Central memory CD8-positive, alpha-beta T cell (primary cell): Measurements from ENCODE around the gene TESMIN.

ENCODE experiments used
- ATAC-seq: fragments of 150-1000 bp; cut with Tn5 transposase; replicated peaks from 2 replicates; pipeline ENCODE4 v1.10.0; 2022; ENCODE audit warnings: mild to moderate bottlenecking, moderate FRiP score, moderate number of reproducible peaks; ENCODE audit not compliant: poor library complexity, severe bottlenecking; ENCODE audit errors: extremely low read depth
- DNase-seq, 2 donors: peaks; one replicate each; pipeline ENCODE4 v3.0.0; 2021; ENCODE audit warnings: low spot score in 2 of 2
- H3K27ac Mint-ChIP-seq: one replicate; pipeline ENCODE4 v1.8.0; 2022; ENCODE audit warnings: low read depth, mild to moderate bottlenecking, moderate library complexity, mixed read lengths
- H3K27me3 Mint-ChIP-seq: one replicate; pipeline ENCODE4 v1.8.0; 2022; ENCODE audit warnings: mixed read lengths
- H3K36me3 Mint-ChIP-seq: one replicate; pipeline ENCODE4 v1.8.0; 2022; ENCODE audit warnings: mild to moderate bottlenecking, moderate library complexity, mixed read lengths; ENCODE audit not compliant: insufficient read depth
- H3K4me1 Mint-ChIP-seq: one replicate; pipeline ENCODE4 v1.8.0; 2022; ENCODE audit warnings: mixed read lengths
- H3K4me3 Mint-ChIP-seq: one replicate; pipeline ENCODE4 v1.8.0; 2022; ENCODE audit warnings: mild to moderate bottlenecking, moderate library complexity, mixed read lengths
- H3K9me3 Mint-ChIP-seq: one replicate; pipeline ENCODE4 v1.8.0; 2022; ENCODE audit warnings: mixed read lengths

TESMIN gene

DNA sequence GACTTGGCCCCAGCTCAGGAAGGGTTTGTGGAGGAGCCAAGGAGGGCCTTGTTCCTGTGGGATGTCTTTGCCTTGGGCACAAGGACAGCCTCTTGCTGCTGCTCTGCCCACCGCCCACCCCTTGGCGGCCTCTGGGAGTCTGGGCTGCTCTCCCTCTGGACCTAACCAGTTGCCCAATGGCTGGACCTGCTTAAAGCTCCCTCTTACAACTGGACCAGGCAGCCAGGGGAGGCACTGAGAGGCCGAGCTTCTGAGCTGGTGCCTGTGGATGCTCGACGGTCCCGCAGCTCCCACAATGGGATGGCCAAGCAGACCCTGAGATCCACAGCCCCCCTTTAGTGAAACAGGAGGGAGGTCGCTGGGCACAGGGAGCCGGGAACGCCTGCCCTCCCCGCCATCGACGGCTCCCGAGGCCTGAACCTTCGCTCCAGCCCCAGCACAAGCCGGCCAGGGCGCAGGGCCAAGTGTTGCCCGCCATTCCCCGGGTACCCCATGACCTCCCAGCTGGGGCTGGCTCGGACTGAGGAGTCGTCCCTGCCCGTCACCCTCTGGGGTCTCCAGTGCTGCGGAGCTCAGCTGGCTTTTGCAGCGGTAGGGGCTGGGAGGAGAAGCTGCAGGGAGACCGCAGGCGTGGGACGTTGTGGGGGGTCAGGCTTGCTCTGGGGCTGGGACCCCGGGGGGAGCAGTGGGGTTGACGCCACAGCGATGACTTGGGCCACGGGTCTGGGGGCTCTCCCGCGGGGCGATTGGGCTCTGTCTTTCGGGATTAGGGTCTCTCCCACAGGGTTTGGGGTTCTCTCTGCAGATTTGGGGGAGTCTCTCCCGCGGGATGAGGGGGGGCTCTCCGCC lies 67.6 kb downstream of the TESMIN start:
- H3K4me3 Mint-ChIP-seq: no peak overlapping the region

GRCh38 chr11:68683121-68683520 lies 68.2 kb downstream of the TESMIN start:
- Mint-ChIP-seq H3K4me3 (no peak overlapping the region), H3K4me1 (peaks cover 4% of the 10 kb centered on the region), H3K9me3 (no peaks in the 10 kb centered on the region), H3K27me3 (peaks cover 51% of the 10 kb centered on the region), H3K36me3 (no peaks in the 10 kb centered on the region), H3K27ac (peak overlapping the region; percentile 30)
- ATAC-seq (no peak), DNase-seq (no peak)

More for the DNA sequence above, 67.6 kb downstream of the TESMIN start:
- no peak overlapping the region for H3K27ac Mint-ChIP-seq
- H3K9me3 Mint-ChIP-seq: no peaks in the 10 kb centered on the region
- peaks cover 4% of the 10 kb centered on the region for H3K4me1 Mint-ChIP-seq
- ATAC-seq: no peak
- peaks cover 55% of the 10 kb centered on the region for H3K27me3 Mint-ChIP-seq
- no peaks in the 10 kb centered on the region for H3K36me3 Mint-ChIP-seq
- DNase-seq: no peak

DNA sequence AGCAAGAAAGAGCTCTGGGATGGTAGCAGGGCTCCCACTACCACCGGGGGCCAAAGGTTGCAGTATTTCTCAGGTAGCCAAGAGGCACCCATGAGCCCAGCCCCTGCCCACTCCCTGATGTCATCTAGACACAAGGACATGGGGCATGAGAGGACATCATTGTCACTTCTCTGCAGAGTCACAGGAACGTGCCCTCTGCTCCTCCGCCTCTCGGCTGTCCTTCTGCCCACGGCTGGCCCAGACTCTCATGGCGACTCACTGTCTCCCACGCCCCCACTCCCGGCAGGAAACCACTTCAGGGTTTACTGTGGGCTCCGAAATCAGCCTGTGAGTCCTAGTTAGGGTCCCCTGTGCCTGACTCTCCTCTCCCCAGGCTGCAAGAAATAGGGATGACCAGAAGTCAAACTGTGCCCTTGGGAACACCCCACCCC lies 68.8 kb downstream of the TESMIN start:
- DNase-seq (no peak), ATAC-seq (no peak)
- peak overlapping the region; percentile 30 for H3K27ac Mint-ChIP-seq
- H3K4me1 Mint-ChIP-seq: peaks cover 4% of the 10 kb centered on the region
- no peaks in the 10 kb centered on the region for H3K36me3 Mint-ChIP-seq
- H3K4me3 Mint-ChIP-seq: no peak overlapping the region
- H3K27me3 Mint-ChIP-seq: peaks cover 45% of the 10 kb centered on the region
- H3K9me3 Mint-ChIP-seq: no peaks in the 10 kb centered on the region

DNA sequence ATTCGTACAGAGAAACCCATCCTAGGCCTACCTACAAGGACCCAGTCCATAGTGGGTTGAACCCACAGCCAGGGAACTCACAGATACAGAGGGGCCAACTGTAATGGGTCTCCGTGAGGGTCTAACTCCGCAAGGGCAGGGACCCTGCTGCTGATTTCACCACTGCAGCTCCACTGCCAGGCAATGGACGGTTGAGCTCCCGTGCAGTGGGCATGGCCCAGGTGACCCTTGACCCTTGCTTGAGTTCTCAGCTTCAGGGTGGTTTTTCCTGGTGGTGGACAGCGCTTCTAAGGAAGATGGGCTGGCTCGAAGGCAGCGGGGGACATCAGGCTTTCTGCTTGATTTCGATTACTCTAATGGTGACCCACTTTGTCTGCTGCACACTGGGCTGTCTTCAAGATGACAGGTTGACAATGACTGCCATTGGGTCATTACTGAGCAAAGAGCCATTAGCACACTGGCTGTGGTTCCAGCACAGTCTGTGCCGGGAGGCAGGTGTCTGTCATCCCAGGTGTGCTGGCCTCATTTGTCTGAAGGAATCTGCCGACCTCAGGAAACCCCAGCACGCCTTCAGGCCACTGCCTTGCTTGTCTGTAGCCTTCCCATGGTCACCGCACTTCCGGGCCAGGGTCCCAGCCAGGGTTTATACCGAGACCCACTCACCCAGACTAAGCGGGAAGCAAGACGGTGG lies 70.6 kb downstream of the TESMIN start:
- peaks cover 4% of the 10 kb centered on the region for H3K4me1 Mint-ChIP-seq
- ATAC-seq: no peak
- no peak overlapping the region for H3K27ac Mint-ChIP-seq
- H3K27me3 Mint-ChIP-seq: peaks cover 40% of the 10 kb centered on the region
- no peak overlapping the region for H3K4me3 Mint-ChIP-seq
- DNase-seq: no peak
- no peaks in the 10 kb centered on the region for H3K36me3 Mint-ChIP-seq
- no peaks in the 10 kb centered on the region for H3K9me3 Mint-ChIP-seq

DNA sequence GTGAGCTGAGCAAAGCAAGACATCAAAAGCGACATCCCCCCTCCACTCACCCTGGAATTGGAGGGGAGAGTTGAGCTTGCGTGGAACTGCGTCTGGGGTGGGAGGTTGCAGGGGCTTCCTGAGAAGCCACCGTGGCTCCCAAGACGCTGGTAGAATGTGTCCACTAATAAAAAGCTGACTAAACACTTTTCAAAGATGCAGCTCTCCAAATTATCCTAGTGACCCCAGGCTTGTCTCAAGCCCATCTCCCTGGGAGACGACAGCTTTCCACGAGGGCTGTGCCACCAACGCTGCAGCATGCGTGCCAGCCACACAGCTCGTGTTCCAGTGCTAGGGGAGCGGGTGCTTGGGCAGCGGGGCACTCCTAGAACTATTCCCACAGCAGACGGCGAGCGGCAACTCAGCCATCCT lies 73.3 kb downstream of the TESMIN start:
- peaks cover 3% of the 10 kb centered on the region for H3K4me1 Mint-ChIP-seq
- H3K27ac Mint-ChIP-seq: no peak overlapping the region
- H3K27me3 Mint-ChIP-seq: peaks cover 40% of the 10 kb centered on the region
- H3K9me3 Mint-ChIP-seq: no peaks in the 10 kb centered on the region
- no peak for DNase-seq
- H3K36me3 Mint-ChIP-seq: no peaks in the 10 kb centered on the region
- H3K4me3 Mint-ChIP-seq: no peak overlapping the region
- no peak for ATAC-seq

GRCh38 chr11:68677432-68677831 lies 73.9 kb downstream of the TESMIN start:
- Mint-ChIP-seq H3K4me3 (no peak overlapping the region), H3K27ac (no peak overlapping the region), H3K4me1 (no peaks in the 10 kb centered on the region), H3K27me3 (peaks cover 34% of the 10 kb centered on the region), H3K9me3 (no peaks in the 10 kb centered on the region), H3K36me3 (no peaks in the 10 kb centered on the region)
- DNase-seq (no peak), ATAC-seq (no peak)

GRCh38 chr11:68674461-68674860 lies 76.9 kb downstream of the TESMIN start:
- no peaks in the 10 kb centered on the region for H3K36me3 Mint-ChIP-seq
- H3K9me3 Mint-ChIP-seq: no peaks in the 10 kb centered on the region
- no peak overlapping the region for H3K4me3 Mint-ChIP-seq
- ATAC-seq (no peak), DNase-seq (no peak)
- no peak overlapping the region for H3K27ac Mint-ChIP-seq
- H3K4me1 Mint-ChIP-seq: no peaks in the 10 kb centered on the region
- peaks cover 25% of the 10 kb centered on the region for H3K27me3 Mint-ChIP-seq

DNA sequence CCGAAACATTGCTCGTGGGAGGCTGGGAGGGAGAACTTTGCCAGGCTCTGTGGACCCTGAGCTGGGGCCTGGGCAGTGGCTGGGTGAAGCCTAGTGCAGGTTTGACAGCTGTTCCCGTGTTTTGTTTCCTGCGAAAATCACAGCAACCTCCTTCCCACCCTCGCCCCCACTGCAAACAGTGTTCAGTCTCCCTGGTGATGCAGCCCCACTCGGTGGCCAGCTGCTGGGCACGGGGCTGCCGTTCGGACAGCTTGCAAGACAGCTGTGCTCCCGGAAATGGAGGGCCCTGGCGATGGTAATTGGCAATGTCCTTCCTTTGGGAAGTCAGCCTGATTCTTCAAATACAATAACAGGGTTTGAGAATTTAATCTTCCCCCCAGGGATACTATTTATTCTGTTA lies 77.3 kb downstream of the TESMIN start:
- Mint-ChIP-seq H3K27me3 (peaks cover 25% of the 10 kb centered on the region), H3K4me3 (no peak overlapping the region), H3K4me1 (no peaks in the 10 kb centered on the region), H3K36me3 (no peaks in the 10 kb centered on the region), H3K27ac (no peak overlapping the region), H3K9me3 (no peaks in the 10 kb centered on the region)
- ATAC-seq: no peak
- DNase-seq: no peak

GRCh38 chr11:68673306-68673945 lies 77.9 kb downstream of the TESMIN start:
- no peaks in the 10 kb centered on the region for H3K36me3 Mint-ChIP-seq
- no peaks in the 10 kb centered on the region for H3K9me3 Mint-ChIP-seq
- no peak overlapping the region for H3K27ac Mint-ChIP-seq
- H3K4me1 Mint-ChIP-seq: no peaks in the 10 kb centered on the region
- no peak for DNase-seq
- H3K27me3 Mint-ChIP-seq: peaks cover 25% of the 10 kb centered on the region
- no peak for ATAC-seq
- no peak overlapping the region for H3K4me3 Mint-ChIP-seq

DNA sequence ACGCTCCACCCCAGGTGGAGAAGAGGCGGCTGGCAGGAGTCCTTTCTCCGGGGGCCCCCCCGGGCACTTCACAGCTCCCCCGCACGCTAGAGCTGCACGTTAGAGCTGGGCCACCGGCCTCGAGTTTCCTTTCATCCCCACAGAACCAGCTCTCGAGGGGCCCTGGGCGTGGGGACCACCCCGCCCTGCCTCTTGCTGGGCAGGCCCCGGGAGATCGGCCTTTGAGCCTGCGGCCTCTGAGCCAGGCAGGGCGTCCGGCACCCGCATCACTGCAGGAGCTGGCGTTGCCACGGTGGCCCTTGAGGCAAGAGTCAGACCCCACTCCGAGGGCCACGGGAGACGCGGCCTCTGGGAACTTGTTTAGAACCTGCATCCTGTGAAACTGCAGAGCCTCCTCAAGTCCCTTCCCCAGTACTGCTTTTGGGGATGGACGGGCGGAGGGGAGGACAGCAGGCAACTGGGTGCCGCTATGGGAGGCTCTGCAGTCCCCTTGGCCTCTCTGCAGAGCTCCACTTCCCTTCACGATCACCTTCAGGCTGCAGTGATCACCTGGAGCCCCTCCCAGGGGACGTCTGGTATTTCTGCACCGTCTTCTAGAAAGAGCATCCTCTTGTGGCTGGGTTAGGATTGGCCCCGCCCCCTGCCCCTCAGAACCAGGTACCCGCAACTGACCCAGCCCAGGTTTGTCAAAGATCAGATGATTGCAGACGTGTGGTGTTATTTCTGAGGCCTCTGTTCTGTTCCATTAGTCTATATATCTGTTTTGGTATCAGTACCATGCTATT lies 80.9 kb downstream of the TESMIN start:
- Mint-ChIP-seq H3K4me3 (no peak overlapping the region), H3K27ac (no peak overlapping the region), H3K36me3 (no peaks in the 10 kb centered on the region), H3K27me3 (peaks cover 9% of the 10 kb centered on the region), H3K9me3 (no peaks in the 10 kb centered on the region), H3K4me1 (no peaks in the 10 kb centered on the region)
- no peak for DNase-seq
- ATAC-seq: no peak

DNA sequence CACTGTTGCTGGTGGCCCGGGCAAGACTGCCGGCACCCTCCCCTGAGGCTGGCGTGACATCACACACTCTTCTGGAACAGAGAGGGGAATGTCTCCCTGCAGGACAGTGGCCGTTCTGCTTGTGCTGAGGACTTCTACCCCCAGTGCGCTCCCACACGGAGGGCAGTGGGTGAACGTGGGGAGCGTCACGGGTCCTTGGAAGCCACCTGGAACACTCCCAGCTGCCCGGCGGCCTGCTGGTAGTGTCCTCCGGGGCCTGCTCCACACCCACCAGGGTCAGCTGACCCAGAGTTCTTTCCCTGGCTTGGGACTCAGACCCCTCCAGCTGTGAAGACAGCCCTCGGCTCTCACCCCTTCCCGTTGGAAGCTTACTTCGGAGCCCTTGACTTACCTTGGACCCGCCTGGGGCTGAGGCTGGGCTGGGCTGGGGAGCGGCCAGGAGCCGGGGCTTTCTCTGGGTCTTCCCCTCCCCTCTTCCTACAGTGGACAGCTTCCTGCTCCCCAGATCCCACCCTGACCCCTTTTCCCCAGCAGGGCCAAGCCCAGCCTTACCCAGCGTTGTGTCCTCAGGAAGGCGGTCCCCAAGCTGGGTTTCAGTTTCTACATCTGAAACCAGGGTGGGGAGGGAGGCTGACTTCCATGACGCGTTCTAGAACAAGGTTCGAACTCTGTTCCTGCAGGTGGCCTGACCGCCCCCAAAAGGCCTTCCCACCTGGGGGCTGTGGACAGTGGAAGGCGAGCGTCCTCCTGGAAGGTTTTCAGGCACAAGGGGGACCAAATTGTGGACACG lies 81.8 kb downstream of the TESMIN start:
- H3K4me3 Mint-ChIP-seq: no peak overlapping the region
- no peaks in the 10 kb centered on the region for H3K36me3 Mint-ChIP-seq
- no peak for ATAC-seq
- no peaks in the 10 kb centered on the region for H3K4me1 Mint-ChIP-seq
- peaks cover 14% of the 10 kb centered on the region for H3K27me3 Mint-ChIP-seq
- H3K27ac Mint-ChIP-seq: no peak overlapping the region
- DNase-seq: no peak
- H3K9me3 Mint-ChIP-seq: no peaks in the 10 kb centered on the region
